HEK293 (cell line): ENCODE data around the gene SLC25A41.

ENCODE experiments used
- CTCF ChIA-PET: fragments of 350-600 bp; formaldehyde crosslinking; extraction: SDS; loops from one replicate; lab custom pipeline; 2021; ENCODE audit warnings: antibody characterized with exemption; lab: Yijun Ruan, JAX
- POLR2A ChIA-PET: fragments of 300-600 bp; formaldehyde crosslinking; extraction: SDS; loops from one replicate; lab custom pipeline; 2020; ENCODE audit warnings: antibody characterized with exemption, inconsistent platforms; lab: Yijun Ruan, JAX
- H3K27ac ChIP-seq: fragments of 200-500 bp; sonication (Bioruptor generic); 2 replicates; pipeline ENCODE4 v1.5.1; 2014; ENCODE audit warnings: low read depth, low read length, control low read depth, inconsistent platforms; ENCODE audit errors: extremely low read depth
- H3K36me3 ChIP-seq, 2 experiments: fragments of 200-500 bp in 1 of 2; sonication (Bioruptor generic) in 1 of 2; 1 replicate in 1 of 2; 2 replicates in 1 of 2; pipeline ENCODE4 v1.5.1; 2014 to 2017; ENCODE audit warnings: inconsistent platforms in 2 of 2, low read length in 2 of 2; ENCODE audit not compliant: control insufficient read depth in 2 of 2, insufficient read depth in 1 of 2
- H3K4me1 ChIP-seq: fragments of 200-500 bp; sonication (Bioruptor generic); 2 replicates; pipeline ENCODE4 v1.5.1; 2014; ENCODE audit warnings: mild to moderate bottlenecking, low read length, inconsistent platforms; ENCODE audit not compliant: control insufficient read depth, insufficient read depth
- H3K4me3 ChIP-seq: 2 replicates; pipeline ENCODE4 v1.5.1; 2011; ENCODE audit warnings: low read depth, mild to moderate bottlenecking, control low read depth, low read length, moderate library complexity
- H3K9me3 ChIP-seq: fragments of 200-500 bp; sonication (Bioruptor generic); 2 replicates; pipeline ENCODE4 v1.5.1; 2014; ENCODE audit warnings: low read depth, low read length, inconsistent platforms; ENCODE audit not compliant: control insufficient read depth, insufficient read depth
- BCL11A ChIP-seq: fragments of 450-650 bp; formaldehyde crosslinking; IDR thresholded peaks from 2 replicates; pipeline ENCODE4 v1.5.1; 2016; ENCODE audit warnings: low read depth, missing biosample characterization, missing genetic modification characterization
- BCL6B ChIP-seq: fragments of 450-650 bp; formaldehyde crosslinking; IDR thresholded peaks from 2 replicates; pipeline ENCODE4 v1.5.1; 2017; ENCODE audit warnings: missing biosample characterization, missing genetic modification characterization
- GFI1B ChIP-seq: fragments of 450-650 bp; formaldehyde crosslinking; IDR thresholded peaks from 2 replicates; pipeline ENCODE4 v1.5.1; 2016; ENCODE audit warnings: missing biosample characterization, missing genetic modification characterization
- OSR2 ChIP-seq: fragments of 450-650 bp; formaldehyde crosslinking; IDR thresholded peaks from 2 replicates; pipeline ENCODE4 v1.5.1; 2016; ENCODE audit warnings: missing biosample characterization, missing genetic modification characterization
- PRDM2 ChIP-seq: fragments of 450-650 bp; formaldehyde crosslinking; IDR thresholded peaks from 2 replicates; pipeline ENCODE4 v1.5.1; 2016; ENCODE audit warnings: missing biosample characterization, missing genetic modification characterization, borderline replicate concordance
- PRDM6 ChIP-seq: fragments of 450-650 bp; formaldehyde crosslinking; IDR thresholded peaks from 2 replicates; pipeline ENCODE4 v1.5.1; 2017; ENCODE audit warnings: missing biosample characterization, missing genetic modification characterization
- YY1 ChIP-seq: fragments of 450-650 bp; formaldehyde crosslinking; IDR thresholded peaks from 2 replicates; pipeline ENCODE4 v1.5.1; 2018; ENCODE audit warnings: missing biosample characterization, missing genetic modification characterization
- ZBTB10 ChIP-seq: fragments of 450-650 bp; formaldehyde crosslinking; IDR thresholded peaks from 2 replicates; pipeline ENCODE4 v1.5.1; 2016; ENCODE audit warnings: missing biosample characterization, missing genetic modification characterization
- ZNF114 ChIP-seq: fragments of 450-650 bp; formaldehyde crosslinking; IDR thresholded peaks from 2 replicates; pipeline ENCODE4 v1.5.0; 2017; ENCODE audit warnings: missing biosample characterization, missing genetic modification characterization
- ZNF18 ChIP-seq: fragments of 450-650 bp; formaldehyde crosslinking; IDR thresholded peaks from 2 replicates; pipeline ENCODE4 v1.5.1; 2016; ENCODE audit warnings: missing biosample characterization, missing genetic modification characterization
- ZNF280D ChIP-seq: fragments of 450-650 bp; formaldehyde crosslinking; IDR thresholded peaks from 2 replicates; pipeline ENCODE4 v1.5.1; 2016; ENCODE audit warnings: missing biosample characterization, missing genetic modification characterization
- ZNF473 ChIP-seq: fragments of 450-650 bp; formaldehyde crosslinking; IDR thresholded peaks from 2 replicates; pipeline ENCODE4 v1.5.1; 2017; ENCODE audit warnings: missing biosample characterization, missing genetic modification characterization
- ZNF513 ChIP-seq: fragments of 450-650 bp; IDR thresholded peaks from 2 replicates; pipeline ENCODE4 v1.5.1; 2018; ENCODE audit warnings: missing biosample characterization, missing genetic modification characterization
- ZNF624 ChIP-seq: fragments of 450-650 bp; formaldehyde crosslinking; IDR thresholded peaks from 2 replicates; pipeline ENCODE4 v1.5.1; 2017; ENCODE audit warnings: missing biosample characterization, missing genetic modification characterization
- ZNF645 ChIP-seq: fragments of 450-650 bp; formaldehyde crosslinking; IDR thresholded peaks from 2 replicates; pipeline ENCODE4; 2016; ENCODE audit warnings: missing biosample characterization, missing genetic modification characterization
- ZNF664 ChIP-seq: fragments of 450-650 bp; formaldehyde crosslinking; IDR thresholded peaks from 2 replicates; pipeline ENCODE4 v1.5.1; 2016; ENCODE audit warnings: missing biosample characterization, missing genetic modification characterization
- ZNF670 ChIP-seq: fragments of 450-650 bp; formaldehyde crosslinking; IDR thresholded peaks from 2 replicates; pipeline ENCODE4 v1.5.1; 2016; ENCODE audit warnings: missing biosample characterization, missing genetic modification characterization, low read depth
- ZNF837 ChIP-seq: fragments of 450-650 bp; formaldehyde crosslinking; IDR thresholded peaks from 2 replicates; pipeline ENCODE4 v1.5.1; 2016; ENCODE audit warnings: missing biosample characterization, missing genetic modification characterization

Gene SLC25A41

GRCh38 chr19:6394831-6395230 is 38.7 kb downstream of the SLC25A41 start:
- ChIA-PET CTCF (no interaction called here), POLR2A (interaction anchor here (0.7 kb wide), 1 partner anchor 9 kb away, joined by 3 read pairs; no protein-coding TSS in a partner anchor)
- Histone ChIP-seq H3K9me3 (no peaks in the 10 kb centered on the region), H3K4me3 (no peak overlapping the region), H3K27ac (no peak overlapping the region), H3K36me3 (peaks cover 9 to 20% of the 10 kb centered on the region in 2 experiments), H3K4me1 (peaks cover 6% of the 10 kb centered on the region)
- TF ChIP-seq OSR2 (tag by site-specific recombination) (no peak), PRDM6 (tag by site-specific recombination) (no peak), PRDM2 (tag by site-specific recombination) (no peak), ZBTB10 (no peak), ZNF645 (tag by site-specific recombination) (no peak), ZNF670 (no peak), ZNF513 (tag by site-specific recombination) (no peak), ZNF280D (tag by site-specific recombination) (no peak), ZNF664 (tag by site-specific recombination) (no peak), ZNF837 (tag by site-specific recombination) (no peak), ZNF114 (tag by site-specific recombination) (no peak), ZNF624 (tag by site-specific recombination) (no peak), GFI1B (tag by site-specific recombination) (no peak), ZNF473 (tag by site-specific recombination) (no peak), BCL6B (tag by site-specific recombination) (no peak), BCL11A (tag by site-specific recombination) (no peak), YY1 (no peak), ZNF18 (no peak)
